Cerebellar cortex (tissue), 1 donor: ENCODE results near the gene TBC1D30.

ENCODE experiments used
- DNase-seq: peaks from one replicate; pipeline ENCODE4 v3.0.0-alpha.2; 2015; ENCODE audit warnings: low spot score

Gene TBC1D30

GRCh38 chr12:64911912-64912311 lies 87.5 kb downstream of the TBC1D30 start:
- DNase-seq: no peak

- no peak for DNase-seq
Observed at GRCh38 chr12:64912516-64913255, 88.2 kb downstream of the TBC1D30 start.

GRCh38 chr12:64915242-64915641 lies 90.8 kb downstream of the TBC1D30 start:
- no peak for DNase-seq

GRCh38 chr12:64916411-64917261 lies 92.2 kb downstream of the TBC1D30 start:
- no peak for DNase-seq

- DNase-seq: no peak
Observed at GRCh38 chr12:64918344-64918743, 93.9 kb downstream of the TBC1D30 start.

- DNase-seq: no peak
Observed at GRCh38 chr12:64918801-64919200, 94.4 kb downstream of the TBC1D30 start.

GRCh38 chr12:64922853-64923252 lies 98.4 kb downstream of the TBC1D30 start:
- no peak for DNase-seq

GRCh38 chr12:64923536-64923935 lies 99.1 kb downstream of the TBC1D30 start:
- DNase-seq: no peak
